Natural killer cell (primary cell): Measurements from ENCODE around the gene ZNF827. TPM values are rescaled to one million over a fixed set of nuclear protein-coding genes. Genes with fewer than 3 reads are reported as not detected.

Source experiments
- ATAC-seq, 3 donors: fragments of 150-1000 bp in 2 of 3; fragments of 200-7000 bp in 1 of 3; cut with Tn5 transposase; 1 replicate in 1 of 3; 2 replicates in 2 of 3; pipeline ENCODE4 v1.10.0; 2021; ENCODE audit warnings: mild to moderate bottlenecking in 2 of 3, moderate library complexity in 2 of 3
- DNase-seq, 2 donors: peaks; one replicate each; pipeline versions ENCODE4 v3.0.0 to v3.0.0-alpha.2; 2013 to 2021; ENCODE audit warnings: mixed read lengths in 1 of 2
- H3K27ac ChIP-seq: one replicate; pipeline ENCODE4 v1.5.1; 2013; ENCODE audit warnings: mild to moderate bottlenecking, low read length
- H3K27me3 ChIP-seq: one replicate; pipeline ENCODE4 v1.6.1; 2013; ENCODE audit warnings: low read length; ENCODE audit not compliant: control insufficient read depth, insufficient read depth
- H3K36me3 ChIP-seq: one replicate; pipeline ENCODE4 v1.6.1; 2013; ENCODE audit warnings: low read length; ENCODE audit not compliant: control insufficient read depth, insufficient read depth
- H3K4me1 ChIP-seq: one replicate; pipeline ENCODE4 v1.6.1; 2013; ENCODE audit warnings: low read length; ENCODE audit not compliant: control insufficient read depth, insufficient read depth
- H3K4me3 ChIP-seq: one replicate; pipeline ENCODE4 v1.5.1; 2013; ENCODE audit warnings: low read length
- H3K9me3 ChIP-seq: one replicate; pipeline ENCODE4 v1.6.1; 2013; ENCODE audit warnings: low read length; ENCODE audit not compliant: control insufficient read depth, insufficient read depth
- H3K27ac Mint-ChIP-seq, 2 donors: one replicate each; pipeline ENCODE4 v1.8.0; 2022; ENCODE audit warnings: mild to moderate bottlenecking in 2 of 2, mixed read lengths in 2 of 2, moderate library complexity in 1 of 2
- H3K27me3 Mint-ChIP-seq, 2 donors: one replicate each; pipeline ENCODE4 v1.8.0; 2022; ENCODE audit warnings: low read depth in 2 of 2, mixed read lengths in 2 of 2
- H3K36me3 Mint-ChIP-seq: one replicate; pipeline ENCODE4 v1.8.0; 2022; ENCODE audit warnings: mixed read lengths
- H3K4me1 Mint-ChIP-seq, 2 donors: one replicate each; pipeline ENCODE4 v1.8.0; 2022; ENCODE audit warnings: mixed read lengths in 2 of 2
- H3K4me3 Mint-ChIP-seq: one replicate; pipeline ENCODE4 v1.8.0; 2022; ENCODE audit warnings: mild to moderate bottlenecking, moderate library complexity, mixed read lengths
- H3K9me3 Mint-ChIP-seq, 2 donors: one replicate each; pipeline ENCODE4 v1.8.0; 2022; ENCODE audit warnings: mixed read lengths in 2 of 2
- WGBS: methylation state at CpG from one replicate; pipeline ENCODE4 v1.1.7; 2013; ENCODE audit warnings: missing lambda C conversion rate; ENCODE audit not compliant: insufficient coverage; 5-methylcytosine and 5-hydroxymethylcytosine counted together
- intact Hi-C: fragments of 100-400 bp; cut with micrococcal nuclease; formaldehyde crosslinking; loops from one replicate; pipeline ENCODE4 v1.14.2; 2022
- total RNA-seq, 4 donors: library from RNA; stranded (reverse); fragments of 120-200 nt in 1 of 4; gene quantifications; one replicate each; pipeline versions ENCODE4 v1.2.3 to v1.2.4, GENCODE V29; 2013 to 2022
- TF ChIP-seq, protein P1 (sequence below): fragments of 200-600 bp; IDR thresholded peaks from one replicate; pipeline ENCODE4 v1.8.0; 2022; ENCODE audit warnings: antibody characterized with exemption

Gene ZNF827
- total RNA-seq, 3 donors from 2014 or later (not counting 1 experiment from before 2014, with no cell fraction given) = 25.8 to 35.5 (median 32.9) TPM

DNA sequence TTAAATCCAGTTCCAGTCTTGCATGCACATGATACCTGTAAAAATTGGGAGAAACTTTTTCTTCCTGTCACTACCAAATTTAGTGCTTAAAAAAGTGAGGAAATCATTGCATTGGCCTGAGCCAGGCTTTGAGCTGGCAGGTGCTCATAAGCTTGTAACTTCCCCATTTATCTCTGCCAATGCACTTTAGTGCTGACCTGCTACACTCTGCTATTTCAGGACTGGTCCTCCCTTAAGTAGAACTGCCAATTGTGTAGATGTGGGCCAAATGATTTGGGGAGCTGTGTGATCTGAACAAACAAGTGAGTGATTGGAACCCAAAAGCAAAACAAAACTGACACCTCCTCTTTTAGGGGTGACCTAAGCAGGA, 51.8 kb downstream of the ZNF827 start:
- DNase-seq (no peak), ATAC-seq (no peak)
- H3K4me3 Mint-ChIP-seq = no peak overlapping the region
- H3K9me3 ChIP-seq = no peaks in the 10 kb centered on the region
- no peak overlapping the region for H3K4me3 ChIP-seq
- H3K4me1 Mint-ChIP-seq = peaks cover 4 to 14% of the 10 kb centered on the region in 2 donors
- intact Hi-C loops = no loop called here
- TF ChIP-seq, protein P1, sequence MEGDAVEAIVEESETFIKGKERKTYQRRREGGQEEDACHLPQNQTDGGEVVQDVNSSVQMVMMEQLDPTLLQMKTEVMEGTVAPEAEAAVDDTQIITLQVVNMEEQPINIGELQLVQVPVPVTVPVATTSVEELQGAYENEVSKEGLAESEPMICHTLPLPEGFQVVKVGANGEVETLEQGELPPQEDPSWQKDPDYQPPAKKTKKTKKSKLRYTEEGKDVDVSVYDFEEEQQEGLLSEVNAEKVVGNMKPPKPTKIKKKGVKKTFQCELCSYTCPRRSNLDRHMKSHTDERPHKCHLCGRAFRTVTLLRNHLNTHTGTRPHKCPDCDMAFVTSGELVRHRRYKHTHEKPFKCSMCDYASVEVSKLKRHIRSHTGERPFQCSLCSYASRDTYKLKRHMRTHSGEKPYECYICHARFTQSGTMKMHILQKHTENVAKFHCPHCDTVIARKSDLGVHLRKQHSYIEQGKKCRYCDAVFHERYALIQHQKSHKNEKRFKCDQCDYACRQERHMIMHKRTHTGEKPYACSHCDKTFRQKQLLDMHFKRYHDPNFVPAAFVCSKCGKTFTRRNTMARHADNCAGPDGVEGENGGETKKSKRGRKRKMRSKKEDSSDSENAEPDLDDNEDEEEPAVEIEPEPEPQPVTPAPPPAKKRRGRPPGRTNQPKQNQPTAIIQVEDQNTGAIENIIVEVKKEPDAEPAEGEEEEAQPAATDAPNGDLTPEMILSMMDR = no peak
- no peaks in the 10 kb centered on the region for H3K27me3 ChIP-seq
- peaks cover 6% of the 10 kb centered on the region for H3K36me3 ChIP-seq
- H3K27ac Mint-ChIP-seq = no peak overlapping the region
- H3K27ac ChIP-seq = no peak overlapping the region
- no peaks in the 10 kb centered on the region for H3K9me3 Mint-ChIP-seq
- H3K27me3 Mint-ChIP-seq = no peaks in the 10 kb centered on the region
- H3K4me1 ChIP-seq = peaks cover 3% of the 10 kb centered on the region
- peaks cover 6% of the 10 kb centered on the region for H3K36me3 Mint-ChIP-seq

- Mint-ChIP-seq H3K36me3 (peaks cover 6% of the 10 kb centered on the region), H3K4me1 (peaks cover 10 to 21% of the 10 kb centered on the region in 2 donors), H3K9me3 (no peaks in the 10 kb centered on the region), H3K27ac (no peak overlapping the region), H3K27me3 (no peaks in the 10 kb centered on the region), H3K4me3 (no peak overlapping the region)
- Histone ChIP-seq H3K36me3 (peaks cover 4% of the 10 kb centered on the region), H3K4me3 (no peak overlapping the region), H3K9me3 (no peaks in the 10 kb centered on the region), H3K27ac (no peak overlapping the region), H3K4me1 (peaks cover 7% of the 10 kb centered on the region), H3K27me3 (no peaks in the 10 kb centered on the region)
- WGBS = 96% methylated on average over 9 of the region's 9 CpGs
- intact Hi-C loops = no loop called here
- DNase-seq (no peak), ATAC-seq (no peak)
- TF ChIP-seq, protein P1 = no peak
These were observed 53.0 kb downstream of the ZNF827 start for GRCh38 chr4:145885666-145886065.

- ATAC-seq = no peak
- TF ChIP-seq, protein P1 = no peak
- WGBS = 87% methylated on average over 1 of the region's 1 CpG
- Mint-ChIP-seq H3K4me1 (peaks cover 14 to 26% of the 10 kb centered on the region in 2 donors), H3K27me3 (no peaks in the 10 kb centered on the region), H3K27ac (no peak overlapping the region), H3K36me3 (peaks cover 6% of the 10 kb centered on the region), H3K4me3 (no peak overlapping the region), H3K9me3 (no peaks in the 10 kb centered on the region)
- Histone ChIP-seq H3K36me3 (peaks cover 4% of the 10 kb centered on the region), H3K27ac (no peak overlapping the region), H3K4me3 (no peak overlapping the region), H3K27me3 (no peaks in the 10 kb centered on the region), H3K4me1 (peaks cover 7% of the 10 kb centered on the region), H3K9me3 (no peaks in the 10 kb centered on the region)
- intact Hi-C loops = no loop called here
- DNase-seq = no peak
These were observed 53.8 kb downstream of the ZNF827 start for GRCh38 chr4:145884775-145885174.

GRCh38 chr4:145883101-145883694, 55.4 kb downstream of the ZNF827 start:
- Histone ChIP-seq H3K4me1 (peaks cover 7% of the 10 kb centered on the region), H3K27me3 (no peaks in the 10 kb centered on the region), H3K9me3 (no peaks in the 10 kb centered on the region), H3K27ac (no peak overlapping the region), H3K4me3 (no peak overlapping the region), H3K36me3 (peaks cover 4% of the 10 kb centered on the region)
- peaks cover 14 to 26% of the 10 kb centered on the region in 2 donors for H3K4me1 Mint-ChIP-seq
- DNase-seq = no peak
- H3K27me3 Mint-ChIP-seq = no peaks in the 10 kb centered on the region
- 92% methylated on average over 3 of the region's 4 CpGs for WGBS
- no peak overlapping the region for H3K4me3 Mint-ChIP-seq
- H3K36me3 Mint-ChIP-seq = peaks cover 6% of the 10 kb centered on the region
- TF ChIP-seq, protein P1 = no peak
- no peaks in the 10 kb centered on the region for H3K9me3 Mint-ChIP-seq
- no peak for ATAC-seq
- intact Hi-C loops = no loop called here
- no peak overlapping the region for H3K27ac Mint-ChIP-seq
